Peyer's patch (tissue), 4 donors: ENCODE results near the gene SEMA4D.

Experiments
- CTCF ChIP-seq, 6 experiments: fragments of 450-650 bp in 4 of 6; fragments of 200-600 bp in 2 of 6; sonication (generic) in 1 of 6; IDR thresholded peaks; one replicate each; pipeline ENCODE4 v1.5.1; 2017 to 2019; ENCODE audit warnings: antibody characterized with exemption in 6 of 6, mild to moderate bottlenecking in 3 of 6, moderate library complexity in 1 of 6
- POLR2A ChIP-seq, 2 donors: fragments of 450-650 bp; IDR thresholded peaks; one replicate each; pipeline ENCODE4 v1.5.1; 2017; ENCODE audit warnings: antibody characterized with exemption in 2 of 2, mild to moderate bottlenecking in 2 of 2, moderate library complexity in 2 of 2

- TF ChIP-seq POLR2A (IDR thresholded peaks at IDR 0.05) (no peak), CTCF (IDR thresholded peaks at IDR 0.05) (no peak)
These were observed 37.4 kb downstream of the SEMA4D start for GRCh38 chr9:89460551-89460950.
